8988T (cell line): ENCODE data around the gene USP17L18.
"Not testable (repeated sequence)": the region's sequence is repeated elsewhere in the genome, so short reads cannot be mapped to it uniquely, and the experiment has no call there.

Experiments
- DNase-seq: peaks from one replicate; pipeline ENCODE4 v3.0.0; 2011

The USP17L18 gene

GRCh38 chr4:9247953-9248680 is at the start of gene USP17L18:
TSS of gene USP17L18 (plus strand) at chr4:9248630. CDS start at chr4:9248630, 0 bp downstream.
- DNase-seq, result not testable (repeated sequence)

- not testable (repeated sequence) for DNase-seq
These were observed 38.1 kb upstream of the USP17L18 start, which contains the start of gene USP17L10 for GRCh38 chr4:9210357-9210756. TSS of gene USP17L10 (plus strand) at chr4:9210657. CDS start at chr4:9210657, 0 bp downstream.

- not testable (repeated sequence) for DNase-seq
These were observed 33.7 kb upstream of the USP17L18 start for GRCh38 chr4:9214701-9215100.

GRCh38 chr4:9215105-9215504 is 33.3 kb upstream of the USP17L18 start, which contains the start of gene USP17L11:
TSS of gene USP17L11 (plus strand) at chr4:9215405. CDS start at chr4:9215405, 0 bp downstream.
- DNase-seq, result not testable (repeated sequence)

GRCh38 chr4:9219852-9220251 is 28.6 kb upstream of the USP17L18 start, which contains the start of gene USP17L12:
TSS of gene USP17L12 (plus strand) at chr4:9220152. CDS start at chr4:9220152, 0 bp downstream.
- DNase-seq, result not testable (repeated sequence)

- not testable (repeated sequence) for DNase-seq
These were observed 23.8 kb upstream of the USP17L18 start, which contains the start of gene USP17L13 for GRCh38 chr4:9224596-9224995. TSS of gene USP17L13 (plus strand) at chr4:9224896. CDS start at chr4:9224896, 0 bp downstream.

GRCh38 chr4:9230249-9230648 is 18.2 kb upstream of the USP17L18 start:
- DNase-seq, result not testable (repeated sequence)

- not testable (repeated sequence) for DNase-seq
These were observed 14.3 kb upstream of the USP17L18 start, which contains the start of gene USP17L15 for GRCh38 chr4:9234085-9234484. TSS of gene USP17L15 (plus strand) at chr4:9234385. CDS start at chr4:9234385, 0 bp downstream.

GRCh38 chr4:9238461-9238860 is 10.0 kb upstream of the USP17L18 start:
- DNase-seq, result not testable (repeated sequence)

- DNase-seq, result not testable (repeated sequence)
These were observed 4.9 kb upstream of the USP17L18 start, which contains the start of gene USP17L17 for GRCh38 chr4:9243579-9243978. TSS of gene USP17L17 (plus strand) at chr4:9243879. CDS start at chr4:9243879, 0 bp downstream.

GRCh38 chr4:9253078-9253477 is 4.6 kb downstream of the USP17L18 start, which contains the start of gene USP17L19:
TSS of gene USP17L19 (plus strand) at chr4:9253378. CDS start at chr4:9253378, 0 bp downstream.
- not testable (repeated sequence) for DNase-seq

- not testable (repeated sequence) for DNase-seq
These were observed 9.4 kb downstream of the USP17L18 start, which contains the start of gene USP17L20 for GRCh38 chr4:9257824-9258223. TSS of gene USP17L20 (plus strand) at chr4:9258124. CDS start at chr4:9258124, 0 bp downstream.

- not testable (repeated sequence) for DNase-seq
These were observed 14.1 kb downstream of the USP17L18 start, which contains the start of gene USP17L21 for GRCh38 chr4:9262572-9262971. TSS of gene USP17L21 (plus strand) at chr4:9262872. CDS start at chr4:9262872, 0 bp downstream.

- not testable (repeated sequence) for DNase-seq
These were observed 18.9 kb downstream of the USP17L18 start, which contains the start of gene USP17L22 for GRCh38 chr4:9267319-9267718. TSS of gene USP17L22 (plus strand) at chr4:9267619. CDS start at chr4:9267619, 0 bp downstream.

GRCh38 chr4:9271719-9272118 is 23.3 kb downstream of the USP17L18 start:
- DNase-seq, result not testable (repeated sequence)
